GM12878 (cell line): ENCODE results near the gene SCG3. TPM values are rescaled to one million over a fixed set of nuclear protein-coding genes. Genes with fewer than 3 reads are reported as not detected.
A peak's percentile ranks its signal among the peaks of the same experiment; 100 is the strongest.

Experiments used
- ELK1 ChIP-seq: IDR thresholded peaks from 2 replicates; pipeline ENCODE4 v1.6.1; 2012; ENCODE audit warnings: low read depth, low read length, improper control_type of control experiment
- EP300 ChIP-seq, 2 experiments: fragments of 150-350 bp in 1 of 2; IDR thresholded peaks; 2 replicates each; pipeline ENCODE4 v1.6.1; 2011 to 2012; ENCODE audit warnings: low read depth in 2 of 2, low read length in 2 of 2, borderline replicate concordance in 1 of 2, improper control_type of control experiment in 1 of 2, inconsistent platforms in 1 of 2; ENCODE audit not compliant: control insufficient read depth in 1 of 2
- GABPA ChIP-seq: IDR thresholded peaks from 2 replicates; pipeline ENCODE4 v1.6.1; 2014; ENCODE audit warnings: antibody characterized with exemption, low read depth, mild to moderate bottlenecking, inconsistent platforms
- GATAD2B ChIP-seq: fragments of 450-650 bp; conservative IDR thresholded peaks from 2 replicates; pipeline ENCODE4 v1.6.1; 2017; ENCODE audit warnings: low read depth, mild to moderate bottlenecking, moderate library complexity
- HDAC2 ChIP-seq: fragments of 200-600 bp; sonication (generic); IDR thresholded peaks from 2 replicates; pipeline ENCODE4 v1.6.1; 2017
- HDGF ChIP-seq: fragments of 450-650 bp; IDR thresholded peaks from 2 replicates; pipeline ENCODE4 v1.6.1; 2016; ENCODE audit warnings: antibody characterized with exemption
- IKZF1 ChIP-seq: fragments of 450-650 bp; conservative IDR thresholded peaks from 2 replicates; pipeline ENCODE4 v1.6.1; 2017; ENCODE audit warnings: antibody characterized with exemption, mild to moderate bottlenecking
- MAX ChIP-seq: IDR thresholded peaks from 2 replicates; pipeline ENCODE4 v1.6.1; 2012; ENCODE audit warnings: low read depth, low read length, improper control_type of control experiment
- MLLT1 ChIP-seq: fragments of 450-650 bp; IDR thresholded peaks from 2 replicates; pipeline ENCODE4 v1.6.1; 2016; ENCODE audit warnings: mild to moderate bottlenecking
- POLR2AphosphoS2 ChIP-seq: IDR thresholded peaks from 2 replicates; pipeline ENCODE4 v1.6.1; 2011; ENCODE audit warnings: low read depth, mild to moderate bottlenecking, low read length, improper control_type of control experiment, moderate library complexity
- SMC3 ChIP-seq: IDR thresholded peaks from 2 replicates; pipeline ENCODE4 v1.6.1; 2011; ENCODE audit warnings: low read length, improper control_type of control experiment, borderline replicate concordance
- SRF ChIP-seq, 2 experiments: IDR thresholded peaks; 2 replicates each; pipeline ENCODE4 v1.6.1; 2011; ENCODE audit warnings: low read depth in 2 of 2, low read length in 2 of 2, mild to moderate bottlenecking in 1 of 2, moderate library complexity in 1 of 2
- STAT3 ChIP-seq: IDR thresholded peaks from 2 replicates; pipeline ENCODE4 v1.6.1; 2011; ENCODE audit warnings: low read depth, low read length, improper control_type of control experiment
- TCF3 ChIP-seq: IDR thresholded peaks from 2 replicates; pipeline ENCODE4 v1.6.1; 2012; ENCODE audit warnings: low read depth, mild to moderate bottlenecking, low read length, borderline replicate concordance; ENCODE audit not compliant: insufficient read depth
- YY1 ChIP-seq: IDR thresholded peaks from 2 replicates; pipeline ENCODE4 v1.6.1; 2011; ENCODE audit warnings: low read depth, mild to moderate bottlenecking, low read length
- ZBTB11 ChIP-seq: fragments of 450-650 bp; formaldehyde crosslinking; IDR thresholded peaks from 2 replicates; pipeline ENCODE4 v1.5.0; 2022; ENCODE audit warnings: mild to moderate bottlenecking, missing genetic modification characterization
- polyA plus RNA-seq, 11 experiments: library from polyadenylated mRNA; depleted of rRNA in 4 of 11; unstranded in 6 of 11; stranded (reverse) in 5 of 11; fragments of >200 nt; fragmentation: Nextera tagmentation in 4 of 11; fragmentation: Illumina TruSeq in 1 of 11; extraction: Ambion mirVana in 4 of 11; extraction: Trizol in 1 of 11; gene quantifications; 1 replicate in 1 of 11; 2 replicates in 10 of 11; pipeline versions ENCODE4 v1.2.1 to v1.2.3, GENCODE V29; 2011 to 2016; ENCODE audit warnings: inconsistent platforms in 2 of 11, missing spikeins in 2 of 11, low read depth in 1 of 11
- total RNA-seq, 4 experiments: library from RNA; depleted of rRNA in 3 of 4; stranded (reverse); fragments of >200 nt in 3 of 4; fragmentation: Illumina TruSeq in 1 of 4; extraction: Trizol in 1 of 4; gene quantifications; 2 replicates each; pipeline versions ENCODE4 v1.2.1 to v1.2.3, GENCODE V29; 2013 to 2021
- TF ChIP-seq, protein P1 (sequence below): IDR thresholded peaks from 2 replicates; pipeline ENCODE4 v1.6.1; 2012; ENCODE audit warnings: low read length, inconsistent platforms
- TF ChIP-seq, protein P2 (sequence below): fragments of 450-650 bp; formaldehyde crosslinking; IDR thresholded peaks from 2 replicates; pipeline ENCODE4 v1.4.0; 2022; ENCODE audit warnings: mild to moderate bottlenecking, moderate library complexity

Gene SCG3
- total and polyA plus RNA-seq, 10 of the 15 experiments (the other 5 are each of a cell fraction or from before 2014, with no cell fraction given): 0.03 to 0.15 (median 0.04) TPM; not detected in 7

GRCh38 chr15:51731549-51732267, 50.4 kb downstream of the SCG3 start (continued):
- TF ChIP-seq, protein P1, sequence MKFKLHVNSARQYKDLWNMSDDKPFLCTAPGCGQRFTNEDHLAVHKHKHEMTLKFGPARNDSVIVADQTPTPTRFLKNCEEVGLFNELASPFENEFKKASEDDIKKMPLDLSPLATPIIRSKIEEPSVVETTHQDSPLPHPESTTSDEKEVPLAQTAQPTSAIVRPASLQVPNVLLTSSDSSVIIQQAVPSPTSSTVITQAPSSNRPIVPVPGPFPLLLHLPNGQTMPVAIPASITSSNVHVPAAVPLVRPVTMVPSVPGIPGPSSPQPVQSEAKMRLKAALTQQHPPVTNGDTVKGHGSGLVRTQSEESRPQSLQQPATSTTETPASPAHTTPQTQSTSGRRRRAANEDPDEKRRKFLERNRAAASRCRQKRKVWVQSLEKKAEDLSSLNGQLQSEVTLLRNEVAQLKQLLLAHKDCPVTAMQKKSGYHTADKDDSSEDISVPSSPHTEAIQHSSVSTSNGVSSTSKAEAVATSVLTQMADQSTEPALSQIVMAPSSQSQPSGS: peak; percentile 91
- TF ChIP-seq SMC3 (no peak), EP300 (IDR thresholded peaks at IDR 0.05; ENCODE audit: borderline replicate concordance in 1 of 2, control insufficient read depth in 1 of 2, low read depth in 2 of 2, low read length in 2 of 2) (peak; percentile 49 to 70; a peak in 3 of 4 replicates), SRF (IDR thresholded peaks at IDR 0.05; ENCODE audit: low read depth in 2 of 2, low read length in 2 of 2) (peak in 1 of 2 experiments; percentile 55; a peak in 2 of 4 replicates), YY1 (no peak), TCF3 (peak; percentile 80; the same call in 1 of the 2 replicates), GABPA (no peak; the same call in 1 of the 2 replicates), ELK1 (no peak), IKZF1 (peak; percentile 97), ZBTB11 (CRISPR knock-in tag) (no peak), POLR2AphosphoS2 (no peak), GATAD2B (peak; percentile 77; the same call in 1 of the 2 replicates), HDAC2 (no peak), MLLT1 (peak; percentile 41; the same call in 1 of the 2 replicates), HDGF (no peak; the same call in 1 of the 2 replicates), MAX (no peak), STAT3 (no peak; the same call in 1 of the 2 replicates)
- TF ChIP-seq, protein P2, sequence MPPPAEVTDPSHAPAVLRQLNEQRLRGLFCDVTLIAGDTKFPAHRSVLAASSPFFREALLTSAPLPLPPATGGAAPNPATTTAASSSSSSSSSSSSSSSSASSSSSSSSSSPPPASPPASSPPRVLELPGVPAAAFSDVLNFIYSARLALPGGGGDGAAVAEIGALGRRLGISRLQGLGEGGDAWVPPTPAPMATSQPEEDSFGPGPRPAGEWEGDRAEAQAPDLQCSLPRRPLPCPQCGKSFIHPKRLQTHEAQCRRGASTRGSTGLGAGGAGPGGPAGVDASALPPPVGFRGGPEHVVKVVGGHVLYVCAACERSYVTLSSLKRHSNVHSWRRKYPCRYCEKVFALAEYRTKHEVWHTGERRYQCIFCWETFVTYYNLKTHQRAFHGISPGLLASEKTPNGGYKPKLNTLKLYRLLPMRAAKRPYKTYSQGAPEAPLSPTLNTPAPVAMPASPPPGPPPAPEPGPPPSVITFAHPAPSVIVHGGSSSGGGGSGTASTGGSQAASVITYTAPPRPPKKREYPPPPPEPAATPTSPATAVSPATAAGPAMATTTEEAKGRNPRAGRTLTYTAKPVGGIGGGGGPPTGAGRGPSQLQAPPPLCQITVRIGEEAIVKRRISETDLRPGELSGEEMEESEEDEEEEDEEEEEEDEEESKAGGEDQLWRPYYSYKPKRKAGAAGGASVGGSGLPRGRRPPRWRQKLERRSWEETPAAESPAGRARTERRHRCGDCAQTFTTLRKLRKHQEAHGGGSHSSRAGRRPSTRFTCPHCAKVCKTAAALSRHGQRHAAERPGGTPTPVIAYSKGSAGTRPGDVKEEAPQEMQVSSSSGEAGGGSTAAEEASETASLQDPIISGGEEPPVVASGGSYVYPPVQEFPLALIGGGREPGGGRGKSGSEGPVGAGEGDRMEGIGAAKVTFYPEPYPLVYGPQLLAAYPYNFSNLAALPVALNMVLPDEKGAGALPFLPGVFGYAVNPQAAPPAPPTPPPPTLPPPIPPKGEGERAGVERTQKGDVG (CRISPR knock-in tag): no peak
